ENCODE data around the gene TMEM123. TPM values are rescaled to one million over a fixed set of nuclear protein-coding genes. Genes with fewer than 3 reads are reported as not detected.

TMEM123 gene
- total RNA-seq, 2 experiments from 2014 or later: 288 to 307 TPM

- no peaks in the 10 kb centered on the region for H3K4me1 Mint-ChIP-seq (ENCODE audit: low read depth)
- Histone ChIP-seq H3K27me3 (ENCODE audit: control insufficient read depth in 1 of 2, insufficient read depth in 2 of 2, low read length in 2 of 2) (no peaks in the 10 kb centered on the region), H3K4me1 (ENCODE audit: insufficient read depth, low read length) (no peaks in the 10 kb centered on the region), H3K4me3 (ENCODE audit: low read length) (no peak overlapping the region), H3K9me3 (ENCODE audit: control insufficient read depth in 1 of 2, insufficient read depth in 1 of 2, low read length in 2 of 2) (no peaks in the 10 kb centered on the region), H3K27ac (ENCODE audit: low read depth in 1 of 2, low read length in 2 of 2) (no peak overlapping the region), H3K36me3 (ENCODE audit: insufficient read depth, low read length) (no peaks in the 10 kb centered on the region)
- intact Hi-C loops (cut with DNase I, micrococcal nuclease): no loop called here
- CTCF ChIA-PET: interaction anchor here (1.3 to 1.7 kb wide), 2 partner anchors 10 to 19 kb away, joined by 3 read pairs; no protein-coding TSS in a partner anchor
- TF ChIP-seq, protein P1, sequence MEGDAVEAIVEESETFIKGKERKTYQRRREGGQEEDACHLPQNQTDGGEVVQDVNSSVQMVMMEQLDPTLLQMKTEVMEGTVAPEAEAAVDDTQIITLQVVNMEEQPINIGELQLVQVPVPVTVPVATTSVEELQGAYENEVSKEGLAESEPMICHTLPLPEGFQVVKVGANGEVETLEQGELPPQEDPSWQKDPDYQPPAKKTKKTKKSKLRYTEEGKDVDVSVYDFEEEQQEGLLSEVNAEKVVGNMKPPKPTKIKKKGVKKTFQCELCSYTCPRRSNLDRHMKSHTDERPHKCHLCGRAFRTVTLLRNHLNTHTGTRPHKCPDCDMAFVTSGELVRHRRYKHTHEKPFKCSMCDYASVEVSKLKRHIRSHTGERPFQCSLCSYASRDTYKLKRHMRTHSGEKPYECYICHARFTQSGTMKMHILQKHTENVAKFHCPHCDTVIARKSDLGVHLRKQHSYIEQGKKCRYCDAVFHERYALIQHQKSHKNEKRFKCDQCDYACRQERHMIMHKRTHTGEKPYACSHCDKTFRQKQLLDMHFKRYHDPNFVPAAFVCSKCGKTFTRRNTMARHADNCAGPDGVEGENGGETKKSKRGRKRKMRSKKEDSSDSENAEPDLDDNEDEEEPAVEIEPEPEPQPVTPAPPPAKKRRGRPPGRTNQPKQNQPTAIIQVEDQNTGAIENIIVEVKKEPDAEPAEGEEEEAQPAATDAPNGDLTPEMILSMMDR (IDR thresholded peaks at IDR 0.05): no peak
- no peak overlapping the region for H3K27ac Mint-ChIP-seq
- no peak for ATAC-seq (ENCODE audit: poor library complexity)
- DNase-seq: no peak
- no peak overlapping the region for H3K4me3 Mint-ChIP-seq
- no peaks in the 10 kb centered on the region for H3K36me3 Mint-ChIP-seq (ENCODE audit: low read depth)
- POLR2A ChIA-PET: interaction anchor here (0.9 to 1.4 kb wide), 2 partner anchors 10 to 85 kb away, joined by 3 read pairs; no protein-coding TSS in a partner anchor
- H3K9me3 Mint-ChIP-seq: no peaks in the 10 kb centered on the region
- H3K27me3 Mint-ChIP-seq: no peaks in the 10 kb centered on the region
Measured at GRCh38 chr11:102486584-102486983, 34.0 kb upstream of the TMEM123 start.

GRCh38 chr11:102485095-102485722 lies 32.6 kb upstream of the TMEM123 start:
- POLR2A ChIA-PET: no interaction called here
- H3K9me3 ChIP-seq (ENCODE audit: control insufficient read depth in 1 of 2, insufficient read depth in 1 of 2, low read length in 2 of 2): no peaks in the 10 kb centered on the region
- intact Hi-C loops (cut with DNase I, micrococcal nuclease): no loop called here
- H3K36me3 ChIP-seq (ENCODE audit: insufficient read depth, low read length): no peaks in the 10 kb centered on the region
- ATAC-seq (ENCODE audit: poor library complexity) (no peak), DNase-seq (no peak)
- TF ChIP-seq, protein P1 (IDR thresholded peaks at IDR 0.05): no peak
- Mint-ChIP-seq H3K27me3 (no peaks in the 10 kb centered on the region), H3K4me1 (ENCODE audit: low read depth) (no peaks in the 10 kb centered on the region), H3K4me3 (no peak overlapping the region), H3K36me3 (ENCODE audit: low read depth) (no peaks in the 10 kb centered on the region), H3K27ac (no peak overlapping the region), H3K9me3 (no peaks in the 10 kb centered on the region)
- no peak overlapping the region for H3K4me3 ChIP-seq (ENCODE audit: low read length)
- H3K27ac ChIP-seq (ENCODE audit: low read depth in 1 of 2, low read length in 2 of 2): no peak overlapping the region
- H3K4me1 ChIP-seq (ENCODE audit: insufficient read depth, low read length): no peaks in the 10 kb centered on the region
- no peaks in the 10 kb centered on the region for H3K27me3 ChIP-seq (ENCODE audit: control insufficient read depth in 1 of 2, insufficient read depth in 2 of 2, low read length in 2 of 2)
- CTCF ChIA-PET: no interaction called here

DNA sequence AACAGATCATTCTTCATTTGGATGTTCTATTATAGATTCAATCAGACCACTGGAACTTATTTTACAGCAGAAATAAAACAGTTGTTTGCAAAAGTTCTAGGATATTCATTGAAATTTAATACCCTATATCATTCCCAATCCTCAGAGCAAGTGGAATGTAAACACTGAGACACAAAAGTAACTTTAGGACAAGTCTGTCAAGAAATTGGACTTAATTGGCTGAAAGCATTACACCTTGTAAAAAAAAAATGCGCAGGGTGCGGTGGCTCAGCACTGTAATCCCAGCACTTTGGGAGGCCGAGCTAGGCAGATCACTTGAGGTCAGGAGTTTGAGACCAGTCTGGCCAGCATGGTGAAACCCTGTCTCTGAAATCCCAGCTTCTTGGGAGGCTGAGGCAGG lies 29.9 kb upstream of the TMEM123 start:
- H3K9me3 Mint-ChIP-seq: no peaks in the 10 kb centered on the region
- H3K27me3 Mint-ChIP-seq: no peaks in the 10 kb centered on the region
- H3K4me1 Mint-ChIP-seq (ENCODE audit: low read depth): peaks cover 24% of the 10 kb centered on the region
- Histone ChIP-seq H3K27ac (ENCODE audit: low read depth in 1 of 2, low read length in 2 of 2) (no peak overlapping the region), H3K36me3 (ENCODE audit: insufficient read depth, low read length) (no peaks in the 10 kb centered on the region), H3K9me3 (ENCODE audit: control insufficient read depth in 1 of 2, insufficient read depth in 1 of 2, low read length in 2 of 2) (no peaks in the 10 kb centered on the region), H3K4me1 (ENCODE audit: insufficient read depth, low read length) (no peaks in the 10 kb centered on the region), H3K4me3 (ENCODE audit: low read length) (no peak overlapping the region), H3K27me3 (ENCODE audit: control insufficient read depth in 1 of 2, insufficient read depth in 2 of 2, low read length in 2 of 2) (no peaks in the 10 kb centered on the region)
- ChIA-PET POLR2A (no interaction called here), CTCF (no interaction called here)
- no peak overlapping the region for H3K27ac Mint-ChIP-seq
- TF ChIP-seq, protein P1 (IDR thresholded peaks at IDR 0.05): no peak
- intact Hi-C loops (cut with DNase I, micrococcal nuclease): no loop called here
- no peak for DNase-seq
- no peaks in the 10 kb centered on the region for H3K36me3 Mint-ChIP-seq (ENCODE audit: low read depth)
- H3K4me3 Mint-ChIP-seq: no peak overlapping the region
- no peak for ATAC-seq (ENCODE audit: poor library complexity)
